GM12878 (cell line): ENCODE results near the gene SMIM35. TPM values are rescaled to one million over a fixed set of nuclear protein-coding genes. Genes with fewer than 3 reads are reported as not detected.

Experiments
- ATAC-seq: fragments of 200-7000 bp; cut with Tn5 transposase; 3 replicates; pipeline ENCODE4 v1.9.1; 2020; ENCODE audit warnings: mild to moderate bottlenecking, moderate library complexity
- BruUV-seq: library from RNA; stranded (reverse); fragments of 400-500 nt; replicated peaks from 2 replicates; lab custom pipeline; 2021; lab: Mats Ljungman, UMichigan
- CTCF ChIA-PET: fragments of 300-600 bp; sonication (Branson Sonifier 250); formaldehyde crosslinking; extraction: SDS; loops from one replicate; lab custom pipeline; 2021; ENCODE audit warnings: inconsistent platforms; lab: Yijun Ruan, JAX
- POLR2A ChIA-PET: fragments of 350-600 bp; formaldehyde crosslinking; extraction: SDS; loops from one replicate; lab custom pipeline; 2021; ENCODE audit warnings: inconsistent platforms; lab: Charles Lee
- RAD21 ChIA-PET: fragments of 300-600 bp; sonication (Branson Sonifier 250); formaldehyde crosslinking; loops from one replicate; lab custom pipeline; 2023; ENCODE audit warnings: antibody characterized with exemption; ENCODE audit not compliant: unreplicated experiment; lab: Charles Lee
- SMC1A ChIA-PET: fragments of 300-600 bp; sonication (Branson Sonifier 250); formaldehyde crosslinking; loops from one replicate; lab custom pipeline; 2023; ENCODE audit not compliant: unreplicated experiment, uncharacterized antibody; lab: Charles Lee
- DNase-seq: peaks from one replicate; pipeline ENCODE4 v3.0.0-alpha.2; 2011; ENCODE audit warnings: low read depth, low spot score
- FAIRE-seq: peaks from 3 replicates; lab custom pipeline; 2011; peaks lifted over from hg19 to GRCh38; lab: Jason Lieb, UNC
- H2AFZ ChIP-seq: 2 replicates; pipeline ENCODE4 v1.6.0; 2011; ENCODE audit warnings: low read depth, low read length, control low read depth; ENCODE audit not compliant: control insufficient read depth
- H3K27ac ChIP-seq: 2 replicates; pipeline ENCODE4 v1.5.1; 2011; ENCODE audit warnings: control low read depth; ENCODE audit not compliant: control insufficient read depth, insufficient read depth
- H3K27me3 ChIP-seq, 2 experiments: replicated peaks in 1 of 2; 2 replicates each; pipeline versions ENCODE4 v1.6.0 to v1.6.1; 2011; ENCODE audit warnings: low read length in 1 of 2; ENCODE audit not compliant: control insufficient read depth in 2 of 2, insufficient read depth in 2 of 2
- H3K36me3 ChIP-seq, 2 experiments: 2 replicates each; pipeline ENCODE4 v1.5.1; 2011; ENCODE audit warnings: low read length in 1 of 2; ENCODE audit not compliant: control insufficient read depth in 2 of 2, insufficient read depth in 2 of 2
- H3K4me1 ChIP-seq: 2 replicates; pipeline ENCODE4 v1.6.1; 2011; ENCODE audit warnings: mild to moderate bottlenecking, low read length, moderate library complexity, mixed read lengths; ENCODE audit not compliant: control insufficient read depth, insufficient read depth
- H3K4me2 ChIP-seq: 2 replicates; pipeline ENCODE4 v1.6.0; 2011; ENCODE audit warnings: control low read depth; ENCODE audit not compliant: control insufficient read depth, insufficient read depth
- H3K4me3 ChIP-seq: fragments of 200-600 bp; sonication (generic); 2 replicates; pipeline ENCODE4 v1.5.1; 2016
- H3K79me2 ChIP-seq: 2 replicates; pipeline ENCODE4 v1.6.0; 2011; ENCODE audit warnings: low read length; ENCODE audit not compliant: control insufficient read depth, insufficient read depth
- H3K9ac ChIP-seq: 2 replicates; pipeline ENCODE4 v1.8.0; 2011; ENCODE audit warnings: low read length, control low read depth, mixed read lengths; ENCODE audit not compliant: control insufficient read depth, insufficient read depth
- H3K9me3 ChIP-seq: replicated peaks from 3 replicates; pipeline ENCODE4 v1.5.1; 2011; ENCODE audit warnings: mild to moderate bottlenecking, low read length; ENCODE audit not compliant: control insufficient read depth, insufficient read depth
- H4K20me1 ChIP-seq: 2 replicates; pipeline ENCODE4 v1.6.0; 2011; ENCODE audit not compliant: control insufficient read depth, insufficient read depth
- CBX3 ChIP-seq: fragments of 200-600 bp; sonication (generic); IDR thresholded peaks from 2 replicates; pipeline ENCODE4 v1.6.1; 2016; ENCODE audit warnings: low read depth, borderline replicate concordance
- CHD2 ChIP-seq: IDR thresholded peaks from 2 replicates; pipeline ENCODE4 v1.6.1; 2011; ENCODE audit warnings: low read depth, low read length, improper control_type of control experiment, borderline replicate concordance
- EGR1 ChIP-seq, 2 experiments: IDR thresholded peaks; 1 replicate in 1 of 2; 2 replicates in 1 of 2; pipeline ENCODE4 v1.6.1; 2011 to 2012; ENCODE audit warnings: low read depth in 2 of 2, low read length in 2 of 2, borderline replicate concordance in 1 of 2, mild to moderate bottlenecking in 1 of 2, moderate library complexity in 1 of 2
- KDM1A ChIP-seq: fragments of 200-600 bp; sonication (generic); IDR thresholded peaks from 2 replicates; pipeline ENCODE4 v1.6.1; 2016; ENCODE audit warnings: borderline replicate concordance
- MYB ChIP-seq: fragments of 150-350 bp; IDR thresholded peaks from 2 replicates; pipeline ENCODE4 v1.6.1; 2014; ENCODE audit warnings: mild to moderate bottlenecking, low read depth, low read length, borderline replicate concordance
- SIN3A ChIP-seq: IDR thresholded peaks from 2 replicates; pipeline ENCODE4 v1.6.1; 2012; ENCODE audit warnings: low read depth, low read length, improper control_type of control experiment
- USF1 ChIP-seq: IDR thresholded peaks from 2 replicates; pipeline ENCODE4 v1.6.1; 2011; ENCODE audit warnings: borderline replicate concordance, low read depth, mild to moderate bottlenecking, moderate library complexity, mixed read lengths, low read length; ENCODE audit not compliant: insufficient read depth; ENCODE audit errors: extremely low read length
- ZNF274 ChIP-seq: IDR thresholded peaks from one replicate; pipeline ENCODE4 v1.8.0; 2011; ENCODE audit not compliant: insufficient read length, insufficient read depth
- ZZZ3 ChIP-seq: IDR thresholded peaks from 2 replicates; pipeline ENCODE4 v1.6.1; 2011; ENCODE audit warnings: low read depth; ENCODE audit not compliant: control insufficient read depth, insufficient read length
- WGBS: methylation state at CpG from one replicate; pipeline ENCODE4 v1.1.6; 2016; ENCODE audit warnings: low lambda C conversion rate; ENCODE audit not compliant: insufficient replicate concordance, insufficient coverage; ENCODE audit errors: missing lambda C conversion rate; 5-methylcytosine and 5-hydroxymethylcytosine counted together
- in situ Hi-C: fragments of 300-500 bp; cut with MboI; formaldehyde crosslinking; loops from 9 replicates; pipeline ENCODE4 v1.14.3; 2018; ENCODE audit warnings: mixed read lengths
- intact Hi-C: fragments of 100-400 bp; cut with micrococcal nuclease; formaldehyde crosslinking; loops from one replicate; pipeline ENCODE4 v1.14.2; 2022; ENCODE audit not compliant: unreplicated experiment
- polyA plus RNA-seq, 11 experiments: library from polyadenylated mRNA; depleted of rRNA in 4 of 11; unstranded in 6 of 11; stranded (reverse) in 5 of 11; fragments of >200 nt; fragmentation: Nextera tagmentation in 4 of 11; fragmentation: Illumina TruSeq in 1 of 11; extraction: Ambion mirVana in 4 of 11; extraction: Trizol in 1 of 11; gene quantifications; 1 replicate in 1 of 11; 2 replicates in 10 of 11; pipeline versions ENCODE4 v1.2.1 to v1.2.3, GENCODE V29; 2011 to 2016; ENCODE audit warnings: inconsistent platforms in 2 of 11, missing spikeins in 2 of 11, low read depth in 1 of 11
- total RNA-seq, 4 experiments: library from RNA; depleted of rRNA in 3 of 4; stranded (reverse); fragments of >200 nt in 3 of 4; fragmentation: Illumina TruSeq in 1 of 4; extraction: Trizol in 1 of 4; gene quantifications; 2 replicates each; pipeline versions ENCODE4 v1.2.1 to v1.2.3, GENCODE V29; 2013 to 2021

Gene SMIM35
- total and polyA plus RNA-seq, 10 of the 15 experiments (the other 5 are each of a cell fraction or from before 2014, with no cell fraction given) = 0.02 to 1.1 (median 0.05) TPM; not detected in 5

- H3K9me3 ChIP-seq = no peaks in the 10 kb centered on the region
- H2AFZ ChIP-seq = no peak overlapping the region
- CTCF ChIA-PET = interaction anchor here (0.6 to 0.9 kb wide), 3 partner anchors 69 to 448 kb away, joined by 3 read pairs; no protein-coding TSS in a partner anchor
- no peaks in the 10 kb centered on the region for H3K4me1 ChIP-seq
- BruUV-seq = no TSS peak
- in situ Hi-C loops = loop anchor here (25.0 kb wide), 1 partner anchor 632 kb away; no protein-coding TSS in a partner anchor
- no peak overlapping the region for H3K27ac ChIP-seq
- SMC1A ChIA-PET = interaction anchor here (2.7 kb wide), 1 partner anchor 11 kb away, joined by 7 read pairs; no protein-coding TSS in a partner anchor
- RAD21 ChIA-PET = no interaction called here
- H3K4me3 ChIP-seq = no peak overlapping the region
- intact Hi-C loops = no loop called here
- WGBS = 42% methylated on average over 10 of the region's 10 CpGs
- POLR2A ChIA-PET = interaction anchor here (0.7 kb wide), 1 partner anchor 15 kb away, joined by 3 read pairs; no protein-coding TSS in a partner anchor
- no peak overlapping the region for H3K4me2 ChIP-seq
- FAIRE-seq (no peak), ATAC-seq (no peak), DNase-seq (no peak)
- TF ChIP-seq MYB (no peak), CHD2 (no peak)
- no peaks in the 10 kb centered on the region for H3K36me3 ChIP-seq
- H3K27me3 ChIP-seq = no peaks in the 10 kb centered on the region
- H3K79me2 ChIP-seq = no peaks in the 10 kb centered on the region
- no peak overlapping the region for H3K9ac ChIP-seq
- H4K20me1 ChIP-seq = no peaks in the 10 kb centered on the region
Observed at GRCh38 chr11:118068945-118069612, 17.7 kb downstream of the SMIM35 start.

- ChIA-PET POLR2A (no interaction called here), SMC1A (interaction anchor here (0.8 to 1.0 kb wide), 2 partner anchors 14 to 109 kb away, joined by 3 read pairs; no protein-coding TSS in a partner anchor), CTCF (interaction anchor here (0.6 to 1.6 kb wide), 2 partner anchors 103 to 448 kb away, joined by 3 to 5 read pairs; no protein-coding TSS in a partner anchor)
- Histone ChIP-seq H2AFZ (no peak overlapping the region), H3K9me3 (no peaks in the 10 kb centered on the region), H3K9ac (no peak overlapping the region), H3K27me3 (no peaks in the 10 kb centered on the region; a peak in 1 of 4 replicates), H3K36me3 (no peaks in the 10 kb centered on the region)
- no peak for FAIRE-seq
- TF ChIP-seq ZZZ3 (no peak), CBX3 (no peak), USF1 (no peak), ZNF274 (no peak), SIN3A (no peak), EGR1 (IDR thresholded peaks at IDR 0.05; ENCODE audit: borderline replicate concordance in 1 of 2, low read depth in 2 of 2, low read length in 2 of 2) (no peak), KDM1A (no peak)
- TF ChIP-seq, all 136 proteins: peak for 0
- DNase-seq (no peak), ATAC-seq (no peak)
- RAD21 ChIA-PET = no interaction called here
- BruUV-seq = no TSS peak
- Histone ChIP-seq H3K4me1 (no peaks in the 10 kb centered on the region), H3K4me3 (no peak overlapping the region), H3K79me2 (no peaks in the 10 kb centered on the region), H3K4me2 (no peak overlapping the region), H3K27ac (no peak overlapping the region), H4K20me1 (no peaks in the 10 kb centered on the region)
- intact Hi-C loops = no loop called here
- in situ Hi-C loops = loop anchor here (25.0 kb wide), 1 partner anchor 631 kb away; no protein-coding TSS in a partner anchor
- WGBS = 55% methylated on average over 24 of the region's 24 CpGs
Observed at GRCh38 chr11:118068206-118068944, 18.4 kb downstream of the SMIM35 start.
